H9 (cell line): ENCODE data around the gene SMAD6. TPM values are rescaled to one million over a fixed set of nuclear protein-coding genes. Genes with fewer than 3 reads are reported as not detected.
A peak's percentile ranks its signal among the peaks of the same experiment; 100 is the strongest.

Experiments
- DNase-seq: peaks from one replicate; pipeline ENCODE4 v3.0.0-alpha.2; 2017
- H2AFZ ChIP-seq: one replicate; pipeline ENCODE4 v1.6.1; 2013; ENCODE audit warnings: mild to moderate bottlenecking, low read length, control low read depth, moderate library complexity
- H2AK5ac ChIP-seq: 2 replicates; pipeline ENCODE4 v1.6.1; 2013; ENCODE audit warnings: low read length, control low read depth, mixed read lengths; ENCODE audit not compliant: insufficient read length
- H2BK120ac ChIP-seq: one replicate; pipeline ENCODE4 v1.6.1; 2013; ENCODE audit warnings: low read depth, mild to moderate bottlenecking, low read length, control low read depth, inconsistent platforms; ENCODE audit not compliant: poor library complexity, severe bottlenecking
- H2BK12ac ChIP-seq: 2 replicates; pipeline ENCODE4 v1.6.1; 2013; ENCODE audit warnings: low read length, control low read depth, mixed read lengths, low read depth; ENCODE audit not compliant: insufficient read length
- H2BK15ac ChIP-seq: 2 replicates; pipeline ENCODE4 v1.6.1; 2013; ENCODE audit warnings: low read depth, low read length, control low read depth
- H2BK20ac ChIP-seq: one replicate; pipeline ENCODE4 v1.6.1; 2013; ENCODE audit warnings: low read depth, mild to moderate bottlenecking, low read length, control low read depth, inconsistent platforms; ENCODE audit not compliant: poor library complexity, severe bottlenecking
- H2BK5ac ChIP-seq: 2 replicates; pipeline ENCODE4 v1.6.1; 2013; ENCODE audit warnings: low read length, control low read depth, mixed read lengths; ENCODE audit not compliant: insufficient read length
- H3K14ac ChIP-seq: 2 replicates; pipeline ENCODE4 v1.6.1; 2013; ENCODE audit warnings: low read length, control low read depth; ENCODE audit not compliant: insufficient read depth
- H3K18ac ChIP-seq: 2 replicates; pipeline ENCODE4 v1.6.1; 2013; ENCODE audit warnings: low read depth, mild to moderate bottlenecking, mixed read lengths, low read length, control low read depth; ENCODE audit not compliant: insufficient read length
- H3K23ac ChIP-seq: 2 replicates; pipeline ENCODE4 v1.6.1; 2013; ENCODE audit warnings: low read length, control low read depth, mixed read lengths, low read depth; ENCODE audit not compliant: insufficient read length
- H3K23me2 ChIP-seq: 2 replicates; pipeline ENCODE4 v1.6.1; 2013; ENCODE audit warnings: low read depth, mild to moderate bottlenecking, mixed read lengths, low read length, control low read depth; ENCODE audit not compliant: insufficient read length, poor library complexity, severe bottlenecking
- H3K27ac ChIP-seq: 2 replicates; pipeline ENCODE4 v1.5.1; 2013; ENCODE audit warnings: low read length, control low read depth, mixed read lengths, low read depth; ENCODE audit not compliant: insufficient read length
- H3K27me3 ChIP-seq: 2 replicates; pipeline ENCODE4 v1.6.1; 2013; ENCODE audit warnings: low read length, control low read depth, inconsistent platforms; ENCODE audit not compliant: insufficient read depth
- H3K4ac ChIP-seq: 2 replicates; pipeline ENCODE4 v1.6.1; 2013; ENCODE audit warnings: low read depth, mild to moderate bottlenecking, control low read depth, inconsistent platforms, low read length, moderate library complexity
- H3K4me1 ChIP-seq: 2 replicates; pipeline ENCODE4 v1.6.1; 2013; ENCODE audit warnings: low read length, control low read depth, inconsistent platforms; ENCODE audit not compliant: insufficient read depth
- H3K4me2 ChIP-seq: 2 replicates; pipeline ENCODE4 v1.6.1; 2013; ENCODE audit warnings: low read length, control low read depth, mixed read lengths; ENCODE audit not compliant: insufficient read length, insufficient read depth
- H3K56ac ChIP-seq: 2 replicates; pipeline ENCODE4 v1.6.1; 2013; ENCODE audit warnings: low read depth, mild to moderate bottlenecking, mixed read lengths, low read length, control low read depth; ENCODE audit not compliant: insufficient read length
- H3K79me1 ChIP-seq: 2 replicates; pipeline ENCODE4 v1.6.1; 2013; ENCODE audit warnings: low read depth, mild to moderate bottlenecking, moderate library complexity, low read length, control low read depth, inconsistent platforms; ENCODE audit not compliant: insufficient read depth, poor library complexity, severe bottlenecking
- H3K79me2 ChIP-seq: 2 replicates; pipeline ENCODE4 v1.6.1; 2013; ENCODE audit warnings: low read length, control low read depth, inconsistent platforms; ENCODE audit not compliant: insufficient read depth
- H3K9ac ChIP-seq: 2 replicates; pipeline ENCODE4 v1.6.1; 2013; ENCODE audit warnings: low read length, control low read depth, mixed read lengths; ENCODE audit not compliant: insufficient read length; ENCODE audit errors: extremely low read depth
- H3K9me3 ChIP-seq: one replicate; pipeline ENCODE4 v1.6.1; 2013; ENCODE audit warnings: low read depth, low read length, inconsistent platforms; ENCODE audit not compliant: control insufficient read depth
- H3T11ph ChIP-seq: one replicate; pipeline ENCODE4 v1.6.1; 2013; ENCODE audit warnings: mild to moderate bottlenecking, low read length, control low read depth, inconsistent platforms
- H4K20me1 ChIP-seq: one replicate; pipeline ENCODE4 v1.6.1; 2013; ENCODE audit not compliant: control insufficient read depth, insufficient read length, insufficient read depth
- H4K5ac ChIP-seq: 2 replicates; pipeline ENCODE4 v1.6.1; 2013; ENCODE audit warnings: low read depth, mild to moderate bottlenecking, mixed read lengths, low read length, control low read depth; ENCODE audit not compliant: insufficient read length
- H4K8ac ChIP-seq: replicated peaks from 2 replicates; pipeline ENCODE4 v1.6.1; 2013; ENCODE audit warnings: low read length, control low read depth, mixed read lengths, low read depth; ENCODE audit not compliant: insufficient read length
- H4K91ac ChIP-seq: 2 replicates; pipeline ENCODE4 v1.6.1; 2013; ENCODE audit warnings: low read depth, mild to moderate bottlenecking, moderate library complexity, mixed read lengths, low read length, control low read depth; ENCODE audit not compliant: insufficient read length
- H3K27ac Mint-ChIP-seq, 3 experiments: 2 replicates in 2 of 3; 3 replicates in 1 of 3; pipeline ENCODE4 v1.8.0; 2020 to 2021; ENCODE audit warnings: mixed read lengths in 3 of 3, mild to moderate bottlenecking in 1 of 3, moderate library complexity in 1 of 3
- H3K27me3 Mint-ChIP-seq: 2 replicates; pipeline ENCODE4 v1.8.0; 2021; ENCODE audit warnings: low read depth, mild to moderate bottlenecking, moderate library complexity, mixed read lengths
- H3K36me3 Mint-ChIP-seq, 3 experiments: 2 replicates in 2 of 3; 3 replicates in 1 of 3; pipeline ENCODE4 v1.8.0; 2020 to 2021; ENCODE audit warnings: low read depth in 3 of 3, mixed read lengths in 3 of 3; ENCODE audit not compliant: insufficient read depth in 1 of 3
- H3K4me1 Mint-ChIP-seq, 2 experiments: 2 replicates each; pipeline ENCODE4 v1.8.0; 2020; ENCODE audit warnings: mixed read lengths in 2 of 2
- H3K4me3 Mint-ChIP-seq, 2 experiments: 2 replicates in 1 of 2; 3 replicates in 1 of 2; pipeline ENCODE4 v1.8.0; 2020 to 2021; ENCODE audit warnings: mild to moderate bottlenecking in 2 of 2, mixed read lengths in 2 of 2, moderate library complexity in 1 of 2
- H3K9me3 Mint-ChIP-seq, 2 experiments: 2 replicates in 1 of 2; 3 replicates in 1 of 2; pipeline ENCODE4 v1.8.0; 2020; ENCODE audit warnings: mild to moderate bottlenecking in 2 of 2, mixed read lengths in 2 of 2, moderate library complexity in 1 of 2
- CTCF ChIP-seq: fragments of 200-600 bp; sonication (generic); conservative IDR thresholded peaks from 3 replicates; pipeline ENCODE4 v1.8.0; 2021; ENCODE audit warnings: antibody characterized with exemption, mild to moderate bottlenecking
- WGBS: extraction: QIAGEN DNeasy Blood & Tissue Kit; methylation state at CpG from one replicate; pipeline ENCODE4 v1.1.7; 2013; ENCODE audit warnings: missing lambda C conversion rate, low lambda C conversion rate, mixed read lengths; ENCODE audit not compliant: insufficient read length; ENCODE audit errors: extremely low coverage; 5-methylcytosine and 5-hydroxymethylcytosine counted together
- total RNA-seq: library from RNA; stranded (reverse); gene quantifications from 2 replicates; pipeline ENCODE4 v1.2.1, GENCODE V29; 2021

The SMAD6 gene
- total RNA-seq, 1 experiment from 2014 or later = 6.0 TPM

DNA sequence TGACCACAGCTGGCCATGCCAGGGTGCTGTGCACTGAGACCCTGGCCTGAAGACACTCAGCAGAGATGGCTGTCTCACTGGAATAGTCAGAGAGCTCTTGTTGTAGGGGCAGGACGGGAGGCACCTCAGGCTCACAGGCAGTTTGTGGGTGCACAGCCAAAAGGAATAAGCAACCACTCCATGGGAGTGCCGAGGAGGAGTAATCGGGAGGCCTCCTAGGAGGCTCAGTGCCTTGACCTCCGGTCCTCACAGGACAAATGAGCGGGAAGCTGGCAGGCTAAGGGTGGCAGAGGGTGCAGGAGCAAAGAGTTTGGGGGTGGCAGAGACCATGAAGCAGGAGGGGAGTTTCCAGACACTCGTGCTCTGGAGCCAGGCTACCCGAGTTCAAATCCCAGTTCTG lies 81.7 kb downstream of the SMAD6 start:
- no peak overlapping the region for H2BK120ac ChIP-seq
- no peak overlapping the region for H3K9ac ChIP-seq
- no peak overlapping the region for H3K18ac ChIP-seq
- Mint-ChIP-seq H3K4me1 (peaks cover 14 to 16% of the 10 kb centered on the region in 2 experiments), H3K4me3 (no peak overlapping the region), H3K36me3 (no peaks in the 10 kb centered on the region; a peak in 1 of 7 replicates), H3K27me3 (no peaks in the 10 kb centered on the region), H3K27ac (peak overlapping the region in 2 of 3 experiments; percentile 5 to 29; a peak in 3 of 7 replicates), H3K9me3 (no peaks in the 10 kb centered on the region)
- no peak overlapping the region for H2BK20ac ChIP-seq
- WGBS = no CpG with 5 or more reads among the region's 7 CpGs
- H3K56ac ChIP-seq = no peak overlapping the region
- H4K8ac ChIP-seq = no peak overlapping the region
- no peaks in the 10 kb centered on the region for H3K79me1 ChIP-seq
- H4K91ac ChIP-seq = no peak overlapping the region
- no peaks in the 10 kb centered on the region for H3K27me3 ChIP-seq
- H4K5ac ChIP-seq = no peak overlapping the region
- no peak overlapping the region for H2BK5ac ChIP-seq
- H3K27ac ChIP-seq = no peak overlapping the region
- no peaks in the 10 kb centered on the region; the same call in 1 of the 2 replicates for H3K4me1 ChIP-seq
- H3K4me2 ChIP-seq = no peak overlapping the region
- no peaks in the 10 kb centered on the region for H3K79me2 ChIP-seq
- no peaks in the 10 kb centered on the region for H3K23me2 ChIP-seq
- no peak for TF ChIP-seq CTCF
- no peak overlapping the region for H3K14ac ChIP-seq
- no peaks in the 10 kb centered on the region for H3K9me3 ChIP-seq
- H3T11ph ChIP-seq = no peak overlapping the region
- H2BK15ac ChIP-seq = no peak overlapping the region
- H2BK12ac ChIP-seq = no peak overlapping the region
- H3K23ac ChIP-seq = no peak overlapping the region
- no peak overlapping the region for H2AFZ ChIP-seq
- no peak overlapping the region for H2AK5ac ChIP-seq
- H3K4ac ChIP-seq = no peak overlapping the region
- DNase-seq = no peak
- no peaks in the 10 kb centered on the region for H4K20me1 ChIP-seq
